GM12892 (cell line): Measurements from ENCODE around the gene SURF2.

ENCODE experiments used
- DNase-seq: peaks from one replicate; pipeline ENCODE4 v3.0.0; 2011; ENCODE audit not compliant: insufficient read length
- FAIRE-seq: peaks from 2 replicates; lab custom pipeline; 2011; peaks lifted over from hg19 to GRCh38; lab: Jason Lieb, UNC
- POLR2A ChIP-seq: IDR thresholded peaks from 2 replicates; pipeline ENCODE4 v1.6.1; 2011; ENCODE audit warnings: low read depth, low read length, control low read depth
- POLR2AphosphoS5 ChIP-seq: IDR thresholded peaks from 2 replicates; pipeline ENCODE4 v1.6.1; 2011; ENCODE audit warnings: low read depth, low read length, control low read depth
- TAF1 ChIP-seq: IDR thresholded peaks from 2 replicates; pipeline ENCODE4 v1.6.1; 2011; ENCODE audit warnings: low read depth, mild to moderate bottlenecking, control low read depth, low read length, borderline replicate concordance

SURF2 gene

DNA sequence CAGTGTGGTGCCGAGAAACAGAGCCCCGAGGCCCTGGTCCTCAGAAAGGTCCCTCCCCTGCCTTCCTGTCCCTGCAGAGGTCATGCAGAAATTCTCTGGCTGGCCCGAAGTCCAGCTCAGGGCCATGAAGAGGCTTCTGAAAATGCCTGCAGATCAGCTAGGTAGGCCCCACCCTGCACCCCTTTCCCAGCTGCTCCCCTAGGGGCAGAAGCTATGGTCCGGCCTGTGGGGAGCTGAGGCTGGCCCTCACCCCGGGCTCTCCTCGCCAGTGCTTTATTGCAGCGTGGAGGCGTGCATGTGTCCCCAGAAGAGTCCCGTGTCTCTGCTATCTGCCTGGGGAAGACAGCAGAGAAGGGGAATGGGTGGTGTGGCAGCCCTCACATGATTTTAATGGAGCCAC lies 41.5 kb downstream of the SURF2 start:
- TF ChIP-seq TAF1 (no peak), POLR2A (no peak), POLR2AphosphoS5 (no peak)
- FAIRE-seq (no peak), DNase-seq (no peak)

DNA sequence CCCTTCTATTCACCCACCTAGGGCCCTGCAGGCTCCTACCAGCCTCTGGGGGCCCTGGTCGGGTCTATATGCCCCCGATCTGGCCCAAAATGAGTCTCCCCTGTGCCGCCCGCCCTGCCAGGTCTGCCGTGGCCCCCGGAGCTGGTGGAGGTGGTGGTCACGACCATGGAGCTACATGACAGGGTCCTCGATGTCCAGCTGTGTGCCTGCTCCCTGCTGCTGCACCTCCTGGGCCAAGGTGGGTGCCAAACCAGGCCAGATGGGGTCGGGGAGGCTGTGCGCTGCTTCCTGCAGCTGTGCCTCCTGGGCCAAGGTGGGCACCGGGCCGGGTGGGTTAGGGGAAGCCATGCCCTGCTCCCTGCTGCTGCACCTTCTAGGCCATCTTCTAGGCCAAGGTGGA lies 43.9 kb downstream of the SURF2 start:
- TF ChIP-seq TAF1 = no peak
- TF ChIP-seq POLR2A = no peak; the same call in 1 of the 2 replicates
- no peak for TF ChIP-seq POLR2AphosphoS5
- no peak for FAIRE-seq
- no peak for DNase-seq

DNA sequence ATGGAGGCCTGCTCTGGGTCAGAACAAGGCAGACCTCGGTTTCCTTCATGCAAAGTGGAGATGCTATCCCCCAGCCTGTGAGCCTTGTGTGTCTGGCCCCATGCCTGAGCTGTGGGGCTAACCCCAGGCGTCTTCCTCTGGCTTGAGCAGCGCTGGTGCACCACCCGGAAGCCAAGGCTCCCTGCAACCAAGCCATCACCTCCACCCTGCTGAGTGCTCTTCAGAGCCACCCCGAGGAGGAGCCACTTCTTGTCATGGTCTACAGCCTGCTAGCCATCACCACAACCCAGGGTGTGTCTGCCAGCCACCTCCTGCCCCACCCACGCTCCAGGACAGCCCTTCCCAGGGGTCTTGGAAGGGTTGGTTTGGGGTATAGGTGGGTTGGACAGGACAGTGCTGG lies 45.2 kb downstream of the SURF2 start:
- FAIRE-seq (no peak), DNase-seq (no peak)
- TF ChIP-seq POLR2AphosphoS5 (peak; percentile 67), POLR2A (no peak)

DNA sequence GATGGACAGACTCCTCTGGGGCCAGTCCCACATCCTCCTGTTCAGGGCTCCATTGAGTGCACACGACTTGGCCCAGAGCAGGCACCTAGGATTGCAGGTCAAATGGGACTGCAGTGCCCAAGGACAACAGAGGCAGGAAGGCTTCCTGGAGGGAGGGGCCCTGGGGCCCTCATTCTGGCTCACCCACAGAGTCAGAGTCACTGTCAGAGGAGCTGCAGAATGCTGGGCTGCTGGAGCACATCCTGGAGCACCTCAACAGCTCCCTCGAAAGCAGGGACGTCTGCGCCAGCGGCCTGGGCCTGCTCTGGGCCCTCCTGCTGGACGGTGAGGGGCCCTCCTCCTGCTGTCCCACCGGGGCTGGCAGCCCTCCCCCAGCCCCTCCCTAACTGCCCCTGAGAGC lies 46.3 kb downstream of the SURF2 start:
- DNase-seq (no peak), FAIRE-seq (no peak)
- no peak for TF ChIP-seq POLR2A
- no peak for TF ChIP-seq TAF1
- TF ChIP-seq POLR2AphosphoS5 = no peak

DNA sequence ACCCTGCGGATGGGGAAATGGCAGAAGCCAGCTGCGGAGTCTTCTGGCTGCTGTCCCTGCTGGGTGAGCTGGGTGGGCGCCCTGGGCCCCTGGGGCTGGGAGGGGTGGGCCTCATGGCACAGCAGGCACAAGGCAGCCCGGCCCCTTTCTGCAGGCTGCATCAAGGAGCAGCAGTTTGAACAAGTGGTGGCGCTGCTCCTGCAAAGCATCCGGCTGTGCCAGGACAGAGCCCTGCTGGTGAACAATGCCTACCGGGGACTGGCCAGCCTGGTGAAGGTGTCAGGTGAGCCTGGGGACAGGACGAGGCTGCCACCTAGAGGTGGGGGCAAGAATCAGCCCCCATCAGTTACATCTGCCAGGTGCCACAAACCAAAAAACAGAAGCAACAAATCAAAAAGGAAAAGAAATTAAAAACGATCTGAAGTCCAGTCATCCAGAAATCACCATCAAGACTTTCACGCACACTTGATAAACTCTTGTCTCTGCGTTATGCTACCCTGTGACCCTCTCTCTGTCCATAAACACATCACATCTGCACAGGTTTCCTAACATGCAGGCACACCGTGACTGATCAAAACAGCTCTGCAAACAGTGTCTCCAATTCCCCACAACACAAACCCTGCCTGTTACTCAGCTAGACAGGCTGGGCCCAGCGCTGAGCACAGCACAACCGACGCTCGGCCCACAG lies 47.6 kb downstream of the SURF2 start:
- FAIRE-seq = no peak
- no peak for DNase-seq
- TF ChIP-seq POLR2A = no peak
- peak; percentile 9; the same call in 1 of the 2 replicates for TF ChIP-seq POLR2AphosphoS5

DNA sequence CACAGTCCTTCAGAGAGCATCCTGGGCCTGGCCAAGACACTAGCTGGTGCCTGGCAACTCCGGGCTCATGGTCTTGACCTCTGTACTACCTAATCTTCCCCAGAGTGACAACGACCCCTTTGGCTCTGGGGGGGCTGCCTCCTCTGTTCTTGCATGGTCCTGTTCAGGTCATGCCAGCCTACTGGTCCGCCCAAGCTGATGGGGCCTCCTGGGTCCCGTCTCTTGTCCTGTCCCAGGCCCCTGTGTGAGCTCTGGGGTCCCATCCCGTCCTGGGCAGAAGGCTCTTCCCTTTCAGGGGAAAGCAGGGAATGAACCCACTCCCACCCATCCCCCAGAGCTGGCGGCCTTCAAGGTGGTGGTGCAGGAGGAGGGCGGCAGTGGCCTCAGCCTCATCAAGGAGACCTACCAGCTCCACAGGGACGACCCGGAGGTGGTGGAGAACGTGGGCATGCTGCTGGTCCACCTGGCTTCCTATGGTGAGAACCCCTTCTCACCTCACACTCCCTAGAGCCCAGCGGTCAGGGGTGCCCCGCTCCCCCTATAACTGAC lies 48.2 kb downstream of the SURF2 start:
- DNase-seq (no peak), FAIRE-seq (no peak)
- no peak for TF ChIP-seq TAF1
- no peak for TF ChIP-seq POLR2AphosphoS5
- TF ChIP-seq POLR2A = no peak

DNA sequence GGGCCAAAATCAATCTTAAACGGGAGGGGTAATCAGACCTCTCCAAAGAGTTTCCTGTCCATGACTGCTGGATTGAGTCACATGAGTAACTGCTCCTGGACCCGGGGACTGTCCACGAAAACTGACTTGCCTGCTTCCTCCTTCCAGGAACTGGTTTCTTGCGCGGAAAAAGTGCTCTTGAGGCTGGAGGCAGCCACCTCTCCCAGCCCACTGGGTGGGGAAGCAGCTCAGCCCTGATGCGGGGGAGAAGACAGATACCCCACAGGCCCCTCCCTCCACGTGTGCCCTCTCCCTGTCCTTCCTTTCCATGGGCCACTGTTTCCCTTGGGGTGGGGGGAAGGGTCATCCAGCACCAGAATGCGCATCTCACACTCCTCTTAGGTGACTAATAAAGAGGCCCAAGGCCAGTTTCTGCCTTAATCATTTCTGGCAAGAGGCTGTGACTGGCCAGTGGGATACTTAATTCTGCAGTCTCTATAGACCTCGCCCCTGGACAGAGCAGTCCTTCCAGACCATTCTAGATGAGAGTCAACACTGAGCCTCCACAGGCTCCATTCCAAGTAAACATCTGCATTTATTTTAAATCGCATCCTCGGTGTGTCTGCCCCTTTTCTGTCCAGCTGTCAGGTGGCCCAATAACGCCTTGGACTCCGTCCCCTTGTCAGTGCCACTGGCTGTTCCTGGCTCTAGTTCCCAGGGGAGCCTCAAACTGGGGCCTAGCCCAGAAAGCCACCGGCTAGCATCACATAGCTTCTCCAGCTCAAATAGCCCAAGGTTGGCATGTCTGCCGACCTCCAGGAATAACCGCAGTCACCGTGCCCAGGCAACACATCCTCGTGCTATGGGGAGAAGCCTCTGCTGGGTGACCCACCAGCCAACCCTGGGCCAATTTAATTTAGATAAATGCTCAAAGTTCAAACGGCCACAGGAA lies 49.4 kb downstream of the SURF2 start:
- DNase-seq = no peak
- peak; percentile 36 for FAIRE-seq
- no peak for TF ChIP-seq TAF1
- no peak for TF ChIP-seq POLR2A
- TF ChIP-seq POLR2AphosphoS5 = no peak

DNA sequence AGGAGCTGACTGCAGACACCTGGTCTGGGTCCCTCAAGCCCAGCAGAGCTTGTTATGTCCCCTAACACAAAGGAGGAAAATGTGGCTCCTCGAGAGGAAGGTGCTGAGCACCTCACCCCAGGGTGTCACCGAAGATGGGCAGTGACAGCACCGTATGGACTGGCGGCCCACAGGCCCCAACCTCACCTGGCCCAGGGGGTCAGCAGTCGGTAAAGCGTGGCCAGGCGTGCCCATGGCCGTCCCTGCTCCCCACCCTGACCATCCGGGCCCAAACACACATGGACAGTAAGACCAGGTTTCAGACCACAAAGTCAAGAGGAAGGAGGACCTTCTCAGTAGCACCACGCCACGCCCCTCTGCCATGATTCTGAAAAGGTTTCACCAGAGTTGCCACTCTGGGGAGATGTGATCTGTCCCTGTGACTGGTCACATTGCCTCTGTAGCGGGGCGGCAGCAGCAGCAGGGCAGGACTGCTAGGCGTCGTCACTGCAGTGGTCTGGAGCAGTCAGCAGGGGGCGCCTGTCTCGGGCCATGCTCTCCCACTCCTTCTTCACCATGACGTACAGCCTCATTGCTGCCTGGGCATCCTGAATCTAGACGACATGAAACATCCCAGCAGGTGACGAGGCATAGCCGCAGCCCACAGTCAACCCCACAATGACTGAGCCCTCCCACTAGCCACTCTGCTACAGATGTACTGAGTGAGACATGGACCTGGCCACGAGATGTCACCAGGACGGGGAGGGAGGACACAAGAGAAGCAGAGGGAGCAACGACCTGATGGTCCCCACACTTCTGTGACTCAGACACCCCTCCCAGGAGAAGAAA lies 50.3 kb downstream of the SURF2 start:
- FAIRE-seq (peak; percentile 98), DNase-seq (peak; percentile 80)
- no peak for TF ChIP-seq POLR2AphosphoS5

DNA sequence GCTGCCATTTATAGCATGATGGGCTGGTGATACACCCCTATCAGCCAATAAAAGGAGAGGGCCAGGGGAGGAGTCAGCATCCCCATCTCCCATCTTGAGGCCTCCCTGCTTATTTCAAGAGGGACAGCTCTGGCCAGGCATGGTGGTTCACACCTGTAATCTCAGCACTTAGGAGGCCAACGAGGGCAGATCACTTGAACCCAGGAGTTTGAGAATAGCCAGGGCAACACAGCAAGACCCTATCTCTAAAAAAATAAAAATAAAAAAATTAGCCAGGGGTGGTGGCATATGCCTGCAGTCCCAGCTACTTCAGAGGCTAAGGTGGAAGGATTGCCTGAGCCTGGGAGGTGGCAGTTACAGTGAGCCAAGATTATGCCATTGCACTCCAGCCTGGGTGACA lies 51.7 kb downstream of the SURF2 start:
- no peak for TF ChIP-seq POLR2AphosphoS5
- no peak for TF ChIP-seq POLR2A
- no peak for TF ChIP-seq TAF1
- no peak for FAIRE-seq

More for the DNA sequence above, 51.7 kb downstream of the SURF2 start:
- DNase-seq = no peak
